Astrocyte of the spinal cord (primary cell): ENCODE data around the gene PCP4.
"Not testable (repeated sequence)": the region's sequence is repeated elsewhere in the genome, so short reads cannot be mapped to it uniquely, and the experiment has no call there.

Experiments used
- DNase-seq: peaks from one replicate; pipeline ENCODE4 v3.0.0; 2011; ENCODE audit warnings: low read depth, low spot score
- H3K4me3 ChIP-seq: 2 replicates; pipeline ENCODE4 v1.5.1; 2011; ENCODE audit warnings: low read depth, mild to moderate bottlenecking, low read length, moderate library complexity
- in situ Hi-C: cut with HindIII; loops from 2 replicates; pipeline ENCODE4 v1.10.0; 2017; ENCODE audit warnings: low sequenced_read_pairs
- TF ChIP-seq, protein P1 (sequence below): IDR thresholded peaks from 2 replicates; pipeline ENCODE4 v1.5.1; 2012; ENCODE audit warnings: low read depth, mild to moderate bottlenecking, low read length, inconsistent platforms

PCP4 gene

DNA sequence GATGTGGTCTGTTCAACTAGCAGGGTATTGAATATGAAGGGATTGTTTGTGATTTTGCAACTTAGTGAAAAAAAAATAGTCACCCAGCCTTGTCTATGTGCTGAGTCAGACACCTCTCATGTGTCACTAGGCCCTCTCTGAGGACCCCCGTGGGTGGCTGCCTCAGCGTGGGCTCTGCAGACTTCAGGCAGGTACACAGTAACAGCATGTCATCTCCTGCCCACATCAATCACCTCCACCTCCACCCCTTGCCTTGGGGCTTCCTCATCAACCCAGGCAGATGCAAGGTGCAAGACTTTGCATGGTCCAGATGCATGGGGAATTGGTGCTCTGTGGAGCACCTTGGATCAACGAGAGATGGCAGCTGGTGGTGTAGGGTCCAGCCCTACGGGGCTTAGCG lies 23.9 kb downstream of the PCP4 start:
- in situ Hi-C loops: no loop called here
- TF ChIP-seq, protein P1, sequence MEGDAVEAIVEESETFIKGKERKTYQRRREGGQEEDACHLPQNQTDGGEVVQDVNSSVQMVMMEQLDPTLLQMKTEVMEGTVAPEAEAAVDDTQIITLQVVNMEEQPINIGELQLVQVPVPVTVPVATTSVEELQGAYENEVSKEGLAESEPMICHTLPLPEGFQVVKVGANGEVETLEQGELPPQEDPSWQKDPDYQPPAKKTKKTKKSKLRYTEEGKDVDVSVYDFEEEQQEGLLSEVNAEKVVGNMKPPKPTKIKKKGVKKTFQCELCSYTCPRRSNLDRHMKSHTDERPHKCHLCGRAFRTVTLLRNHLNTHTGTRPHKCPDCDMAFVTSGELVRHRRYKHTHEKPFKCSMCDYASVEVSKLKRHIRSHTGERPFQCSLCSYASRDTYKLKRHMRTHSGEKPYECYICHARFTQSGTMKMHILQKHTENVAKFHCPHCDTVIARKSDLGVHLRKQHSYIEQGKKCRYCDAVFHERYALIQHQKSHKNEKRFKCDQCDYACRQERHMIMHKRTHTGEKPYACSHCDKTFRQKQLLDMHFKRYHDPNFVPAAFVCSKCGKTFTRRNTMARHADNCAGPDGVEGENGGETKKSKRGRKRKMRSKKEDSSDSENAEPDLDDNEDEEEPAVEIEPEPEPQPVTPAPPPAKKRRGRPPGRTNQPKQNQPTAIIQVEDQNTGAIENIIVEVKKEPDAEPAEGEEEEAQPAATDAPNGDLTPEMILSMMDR: no peak
- H3K4me3 ChIP-seq: no peak overlapping the region
- no peak for DNase-seq

DNA sequence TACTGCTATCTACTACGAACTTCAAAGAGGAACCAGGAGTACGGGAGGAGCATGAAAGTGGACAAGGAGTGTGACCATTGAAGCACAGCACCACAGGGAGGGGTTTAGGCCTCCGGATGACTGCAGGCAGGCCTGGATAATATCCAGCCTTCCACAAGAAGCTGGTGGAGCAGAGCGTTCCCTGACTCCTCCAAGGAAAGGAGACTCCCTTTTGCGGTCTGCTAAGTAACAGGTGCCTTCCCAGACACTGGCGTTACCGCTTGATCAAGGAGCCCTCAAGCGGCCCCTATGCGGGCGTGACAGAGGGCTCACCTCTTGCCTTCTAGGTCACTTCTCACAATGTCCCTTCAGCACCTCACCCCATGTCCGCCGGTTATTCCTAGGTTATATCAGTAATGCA lies 24.6 kb downstream of the PCP4 start:
- in situ Hi-C loops, H3K4me3 ChIP-seq, DNase-seq: not testable (repeated sequence)

DNA sequence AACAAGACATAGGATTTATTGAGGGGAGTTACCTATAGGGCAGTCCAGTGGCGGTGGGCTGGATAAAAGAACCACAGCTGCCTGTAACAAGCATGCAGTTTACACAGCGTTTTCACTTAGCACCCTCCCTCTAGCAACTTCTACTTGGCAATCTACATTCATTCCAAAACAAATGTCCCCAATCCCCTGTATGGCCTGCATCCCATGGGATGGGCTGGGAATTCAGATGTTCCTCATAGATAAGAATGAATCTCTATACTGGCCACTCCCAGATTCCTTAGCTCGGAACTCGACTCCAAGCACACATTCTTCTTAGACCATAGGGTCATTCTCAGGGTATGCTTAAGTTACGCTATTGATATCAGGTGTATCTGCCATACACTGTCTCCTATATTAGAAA lies 33.3 kb downstream of the PCP4 start:
- TF ChIP-seq, protein P1: no peak
- no peak overlapping the region for H3K4me3 ChIP-seq
- DNase-seq: no peak
- in situ Hi-C loops: no loop called here

DNA sequence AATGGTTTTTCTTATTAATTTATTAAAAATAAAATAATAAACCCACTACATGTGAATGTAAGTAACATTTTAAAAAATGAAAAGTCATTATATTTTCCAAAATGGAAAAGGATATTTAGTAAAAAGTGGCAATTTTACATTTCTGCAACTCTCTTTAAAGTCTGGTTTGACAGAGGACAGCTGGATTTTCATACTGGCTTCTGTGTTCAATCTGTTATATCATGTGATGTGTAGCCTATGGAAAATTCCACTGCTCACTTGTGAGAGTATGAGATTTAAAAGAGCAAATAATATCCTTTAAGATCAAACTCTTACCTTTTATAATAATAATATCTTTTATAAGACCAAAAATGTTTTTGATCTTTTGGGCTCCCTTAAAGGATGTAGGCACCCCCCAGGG lies 33.7 kb downstream of the PCP4 start:
- DNase-seq: no peak
- TF ChIP-seq, protein P1: no peak
- H3K4me3 ChIP-seq: no peak overlapping the region
- in situ Hi-C loops: no loop called here

DNA sequence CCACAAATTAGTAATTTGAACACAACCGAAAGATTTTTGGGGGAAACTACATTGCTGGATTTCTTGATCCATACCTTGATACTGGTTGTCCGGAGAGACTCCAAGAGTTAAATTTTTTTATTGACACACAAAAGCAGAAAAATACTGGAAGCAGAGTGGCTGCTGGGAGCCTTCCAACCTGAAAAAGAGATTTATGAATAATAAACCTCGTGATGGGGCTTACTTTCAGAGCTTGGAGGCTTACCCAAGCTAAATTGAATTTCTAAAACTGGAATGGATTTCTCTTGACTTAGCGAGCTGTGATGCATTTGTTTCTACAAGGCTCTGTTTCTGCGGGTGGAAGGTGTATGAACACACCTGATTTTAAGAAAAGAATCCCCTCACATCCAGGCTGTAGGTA lies 35.7 kb downstream of the PCP4 start:
- in situ Hi-C loops: no loop called here

GRCh38 chr21:39904457-39904856 lies 37.2 kb downstream of the PCP4 start:
- DNase-seq: no peak
- in situ Hi-C loops: no loop called here
- TF ChIP-seq, protein P1: no peak
- no peak overlapping the region for H3K4me3 ChIP-seq

More for the DNA sequence above, 35.7 kb downstream of the PCP4 start:
- no peak for DNase-seq
- H3K4me3 ChIP-seq: no peak overlapping the region
- TF ChIP-seq, protein P1: no peak

GRCh38 chr21:39908265-39908923 lies 41.2 kb downstream of the PCP4 start:
- in situ Hi-C loops: no loop called here
- no peak for DNase-seq
- no peak overlapping the region for H3K4me3 ChIP-seq
- TF ChIP-seq, protein P1: no peak
